Sigmoid colon (tissue), 4 donors: ENCODE measurements around the gene CUEDC1.

Source experiments
- EP300 ChIP-seq, 4 donors: sonication (generic); formaldehyde crosslinking; IDR thresholded peaks; one replicate each; pipeline ENCODE4 v1.6.1; 2017; ENCODE audit warnings: antibody characterized with exemption in 4 of 4
- POLR2A ChIP-seq, 2 donors: fragments of 450-650 bp; IDR thresholded peaks; one replicate each; pipeline ENCODE4 v1.6.1; 2016; ENCODE audit warnings: antibody characterized with exemption in 2 of 2, mild to moderate bottlenecking in 2 of 2, moderate library complexity in 2 of 2
- POLR2AphosphoS5 ChIP-seq, 4 donors: sonication (generic); formaldehyde crosslinking; IDR thresholded peaks; one replicate each; pipeline ENCODE4 v1.6.1; 2017; ENCODE audit warnings: antibody characterized with exemption in 4 of 4
- TF ChIP-seq, protein P1 (sequence below), 4 experiments: fragments of 450-650 bp in 3 of 4; fragments of 200-600 bp in 1 of 4; IDR thresholded peaks; one replicate each; pipeline ENCODE4 v1.5.1; 2016 to 2019; ENCODE audit warnings: antibody characterized with exemption in 4 of 4, mild to moderate bottlenecking in 3 of 4, moderate library complexity in 2 of 4

GRCh38 chr17:57988301-57989250 lies 33.4 kb upstream of the CUEDC1 start:
- TF ChIP-seq, protein P1, sequence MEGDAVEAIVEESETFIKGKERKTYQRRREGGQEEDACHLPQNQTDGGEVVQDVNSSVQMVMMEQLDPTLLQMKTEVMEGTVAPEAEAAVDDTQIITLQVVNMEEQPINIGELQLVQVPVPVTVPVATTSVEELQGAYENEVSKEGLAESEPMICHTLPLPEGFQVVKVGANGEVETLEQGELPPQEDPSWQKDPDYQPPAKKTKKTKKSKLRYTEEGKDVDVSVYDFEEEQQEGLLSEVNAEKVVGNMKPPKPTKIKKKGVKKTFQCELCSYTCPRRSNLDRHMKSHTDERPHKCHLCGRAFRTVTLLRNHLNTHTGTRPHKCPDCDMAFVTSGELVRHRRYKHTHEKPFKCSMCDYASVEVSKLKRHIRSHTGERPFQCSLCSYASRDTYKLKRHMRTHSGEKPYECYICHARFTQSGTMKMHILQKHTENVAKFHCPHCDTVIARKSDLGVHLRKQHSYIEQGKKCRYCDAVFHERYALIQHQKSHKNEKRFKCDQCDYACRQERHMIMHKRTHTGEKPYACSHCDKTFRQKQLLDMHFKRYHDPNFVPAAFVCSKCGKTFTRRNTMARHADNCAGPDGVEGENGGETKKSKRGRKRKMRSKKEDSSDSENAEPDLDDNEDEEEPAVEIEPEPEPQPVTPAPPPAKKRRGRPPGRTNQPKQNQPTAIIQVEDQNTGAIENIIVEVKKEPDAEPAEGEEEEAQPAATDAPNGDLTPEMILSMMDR (IDR thresholded peaks at IDR 0.05): no peak
- TF ChIP-seq POLR2A (IDR thresholded peaks at IDR 0.05): peak; percentile 8 to 25
- TF ChIP-seq EP300 (IDR thresholded peaks at IDR 0.05): no peak
- TF ChIP-seq POLR2AphosphoS5 (IDR thresholded peaks at IDR 0.05): peak in 3 of 4 donors; percentile 56 to 84 (median 78)
